IPS-18c (cell line): ENCODE results near the gene FBLN1.

Experiments used
- H3K4me3 ChIP-seq: 2 replicates; pipeline ENCODE4 v1.7.0; 2013; ENCODE audit warnings: low read depth, mild to moderate bottlenecking, low read length, moderate library complexity; ENCODE audit not compliant: insufficient read depth
- H3K9me3 ChIP-seq: one replicate; pipeline ENCODE4 v1.6.1; 2013; ENCODE audit warnings: mild to moderate bottlenecking, low read length, moderate library complexity; ENCODE audit not compliant: control insufficient read depth, insufficient read depth

The FBLN1 gene

GRCh38 chr22:45473626-45474237 is 29.0 kb upstream of the FBLN1 start:
- no peak overlapping the region for H3K4me3 ChIP-seq
- H3K9me3 ChIP-seq, result no peaks in the 10 kb centered on the region

- Histone ChIP-seq H3K9me3 (no peaks in the 10 kb centered on the region), H3K4me3 (no peak overlapping the region)
Observed at GRCh38 chr22:45475063-45475747, 27.5 kb upstream of the FBLN1 start.

GRCh38 chr22:45475851-45476514 is 26.7 kb upstream of the FBLN1 start:
- H3K4me3 ChIP-seq, result no peak overlapping the region
- H3K9me3 ChIP-seq, result no peaks in the 10 kb centered on the region

- no peak overlapping the region for H3K4me3 ChIP-seq
- H3K9me3 ChIP-seq, result no peaks in the 10 kb centered on the region
Observed at GRCh38 chr22:45476814-45477213, 25.9 kb upstream of the FBLN1 start.

GRCh38 chr22:45477366-45478107 is 25.1 kb upstream of the FBLN1 start:
- H3K4me3 ChIP-seq, result no peak overlapping the region
- H3K9me3 ChIP-seq, result no peaks in the 10 kb centered on the region

- no peaks in the 10 kb centered on the region for H3K9me3 ChIP-seq
- no peak overlapping the region for H3K4me3 ChIP-seq
Observed at GRCh38 chr22:45478108-45478771, 24.4 kb upstream of the FBLN1 start.

- Histone ChIP-seq H3K9me3 (no peaks in the 10 kb centered on the region), H3K4me3 (no peak overlapping the region)
Observed at GRCh38 chr22:45480717-45481116, 22.0 kb upstream of the FBLN1 start.

- no peaks in the 10 kb centered on the region for H3K9me3 ChIP-seq
- H3K4me3 ChIP-seq, result no peak overlapping the region
Observed at GRCh38 chr22:45481661-45482060, 21.0 kb upstream of the FBLN1 start.

GRCh38 chr22:45482169-45482568 is 20.5 kb upstream of the FBLN1 start:
- H3K9me3 ChIP-seq, result peaks cover 2% of the 10 kb centered on the region
- H3K4me3 ChIP-seq, result no peak overlapping the region

- H3K9me3 ChIP-seq, result peaks cover 4% of the 10 kb centered on the region
- no peak overlapping the region for H3K4me3 ChIP-seq
Observed at GRCh38 chr22:45483319-45483718, 19.4 kb upstream of the FBLN1 start.

GRCh38 chr22:45483918-45484499 is 18.7 kb upstream of the FBLN1 start:
- Histone ChIP-seq H3K9me3 (peaks cover 4% of the 10 kb centered on the region), H3K4me3 (no peak overlapping the region; the same call in 1 of the 2 replicates)

- Histone ChIP-seq H3K4me3 (no peak overlapping the region), H3K9me3 (peaks cover 4% of the 10 kb centered on the region)
Observed at GRCh38 chr22:45484742-45485141, 17.9 kb upstream of the FBLN1 start.

GRCh38 chr22:45485261-45485660 is 17.4 kb upstream of the FBLN1 start:
- Histone ChIP-seq H3K9me3 (peaks cover 6% of the 10 kb centered on the region), H3K4me3 (no peak overlapping the region)

- no peak overlapping the region for H3K4me3 ChIP-seq
- H3K9me3 ChIP-seq, result peaks cover 15% of the 10 kb centered on the region
Observed at GRCh38 chr22:45488764-45489370, 13.8 kb upstream of the FBLN1 start.

- peaks cover 15% of the 10 kb centered on the region for H3K9me3 ChIP-seq
- no peak overlapping the region for H3K4me3 ChIP-seq
Observed at GRCh38 chr22:45490836-45491235, 11.8 kb upstream of the FBLN1 start.

- no peak overlapping the region for H3K4me3 ChIP-seq
Observed at GRCh38 chr22:45491841-45492240, 10.8 kb upstream of the FBLN1 start.

More at GRCh38 chr22:45491841-45492240, 10.8 kb upstream of the FBLN1 start:
- H3K9me3 ChIP-seq, result peaks cover 15% of the 10 kb centered on the region
